ENCODE data around the gene CCIN. TPM values are rescaled to one million over a fixed set of nuclear protein-coding genes. Genes with fewer than 3 reads are reported as not detected.

Gene CCIN
- polyA plus RNA-seq, 1 donor = 0.58 TPM

Other genes starting within 250 kb of the CCIN start
- gene OR2S2, start 211.2 kb upstream of the CCIN start, polyA plus RNA-seq (ENCODE audit: insufficient read length) = 0.23 TPM
- gene RECK, start 132.5 kb upstream of the CCIN start, polyA plus RNA-seq (ENCODE audit: insufficient read length) = 20.7 TPM
- gene GLIPR2, start 32.7 kb upstream of the CCIN start, polyA plus RNA-seq (ENCODE audit: insufficient read length) = 97.5 TPM
- 111 TPM for gene CLTA, start 21.5 kb downstream of the CCIN start, polyA plus RNA-seq (ENCODE audit: insufficient read length)
- gene GNE, start 89.1 kb downstream of the CCIN start, polyA plus RNA-seq (ENCODE audit: insufficient read length) = 13.2 TPM
- 25.3 TPM for gene RNF38, start 230.9 kb downstream of the CCIN start, polyA plus RNA-seq (ENCODE audit: insufficient read length)